Tongue (tissue), 2 donors: Measurements from ENCODE around the gene KCNMB4. TPM values are rescaled to one million over a fixed set of nuclear protein-coding genes. Genes with fewer than 3 reads are reported as not detected.

ENCODE experiments used
- DNase-seq: peaks from one replicate; pipeline ENCODE4 v3.0.0-alpha.2; 2015
- total RNA-seq: library from RNA; depleted of rRNA; stranded (reverse); fragments of >200 nt; gene quantifications from one replicate; pipeline ENCODE4 v1.2.3, GENCODE V29; 2014

Gene KCNMB4, protein sequence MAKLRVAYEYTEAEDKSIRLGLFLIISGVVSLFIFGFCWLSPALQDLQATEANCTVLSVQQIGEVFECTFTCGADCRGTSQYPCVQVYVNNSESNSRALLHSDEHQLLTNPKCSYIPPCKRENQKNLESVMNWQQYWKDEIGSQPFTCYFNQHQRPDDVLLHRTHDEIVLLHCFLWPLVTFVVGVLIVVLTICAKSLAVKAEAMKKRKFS
- 6.1 TPM for total RNA-seq

DNA sequence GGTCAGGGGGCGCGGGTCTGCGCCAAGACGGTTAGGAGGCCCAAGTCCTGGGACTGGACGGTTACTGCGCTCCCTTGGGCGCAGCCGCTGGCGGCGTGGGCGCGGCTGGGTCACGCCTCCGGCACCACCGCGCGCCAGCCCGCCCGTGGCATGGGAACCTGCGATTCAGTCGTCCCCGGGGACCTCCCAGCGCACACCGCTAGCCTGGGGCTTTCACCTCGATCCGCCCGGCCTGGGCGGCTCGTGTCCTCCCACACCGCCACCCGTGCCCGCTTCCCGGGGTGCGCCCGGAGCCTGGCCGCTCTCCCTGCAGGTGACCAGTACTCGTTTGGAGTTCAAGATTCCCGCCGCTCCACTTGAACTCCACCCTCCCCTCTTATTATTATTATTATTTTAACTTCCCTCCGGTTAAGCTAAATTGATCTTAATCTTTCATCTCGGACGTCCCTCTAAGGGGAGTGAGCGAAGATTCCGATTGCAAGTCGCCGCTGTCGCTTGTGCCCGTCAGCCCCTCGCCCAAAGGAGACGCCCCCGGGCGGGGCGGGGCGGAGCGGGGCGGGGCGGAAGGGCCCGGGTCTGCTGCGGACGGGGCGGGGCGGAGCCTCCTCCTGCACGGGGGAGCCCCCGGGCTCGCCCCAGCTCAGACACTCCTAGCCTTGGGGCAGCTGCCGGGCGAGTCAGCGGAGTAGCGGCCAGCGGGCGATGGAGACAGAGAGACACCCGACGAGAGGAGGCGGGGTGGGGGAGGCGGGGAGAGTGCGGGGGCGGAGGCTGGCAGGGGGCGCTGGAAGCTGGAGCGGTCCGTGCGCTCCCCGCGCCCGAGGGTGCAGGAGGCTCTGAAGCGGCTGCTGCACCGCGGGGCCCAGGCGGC lies at the start of gene KCNMB4:
Gene KCNMB4, plus strand, starts transcription at position 643 of the 871 bp plus-strand sequence. CDS start 445 bp downstream, outside the sequence.
- peak; percentile 89 for DNase-seq

DNA sequence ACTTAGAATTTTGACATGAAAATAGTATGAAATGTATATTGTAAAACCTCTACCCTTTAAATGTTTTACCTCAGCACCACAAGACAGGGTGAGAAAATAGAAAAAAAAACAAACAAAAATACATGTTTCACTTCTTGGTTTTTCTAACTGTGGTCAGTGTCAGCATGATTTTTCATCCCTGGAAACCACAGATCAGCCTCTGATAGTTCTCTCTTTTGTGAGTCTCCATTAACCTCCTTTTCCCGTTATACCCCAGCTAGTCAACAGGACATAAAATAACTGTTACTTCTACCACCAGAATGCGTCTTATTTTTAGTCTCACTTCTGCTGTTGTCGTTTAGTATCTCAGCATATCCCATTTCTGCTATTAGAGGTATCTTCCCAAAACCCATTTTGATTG lies 48.3 kb upstream of the KCNMB4 start:
- DNase-seq, result peak; percentile 2

DNA sequence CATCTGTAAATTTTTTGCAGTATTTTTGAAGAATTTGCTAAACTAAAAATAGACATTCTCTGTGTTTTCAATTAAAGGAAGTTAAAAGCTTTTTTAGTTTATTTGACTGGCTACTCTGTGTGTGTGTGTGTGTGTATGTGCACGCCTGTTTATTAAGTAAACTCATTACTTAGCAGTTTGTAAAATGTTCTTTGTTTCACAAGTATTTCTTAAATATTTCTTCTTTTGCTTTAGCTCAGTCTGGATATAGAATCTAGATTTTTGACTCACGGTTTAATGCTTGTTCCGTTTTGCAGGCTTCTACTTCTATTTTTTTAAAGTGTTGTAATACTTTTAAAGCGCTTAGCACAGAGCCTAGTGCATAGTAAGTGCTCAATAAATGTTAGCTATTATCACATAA lies 46.5 kb upstream of the KCNMB4 start:
- DNase-seq, result no peak

DNA sequence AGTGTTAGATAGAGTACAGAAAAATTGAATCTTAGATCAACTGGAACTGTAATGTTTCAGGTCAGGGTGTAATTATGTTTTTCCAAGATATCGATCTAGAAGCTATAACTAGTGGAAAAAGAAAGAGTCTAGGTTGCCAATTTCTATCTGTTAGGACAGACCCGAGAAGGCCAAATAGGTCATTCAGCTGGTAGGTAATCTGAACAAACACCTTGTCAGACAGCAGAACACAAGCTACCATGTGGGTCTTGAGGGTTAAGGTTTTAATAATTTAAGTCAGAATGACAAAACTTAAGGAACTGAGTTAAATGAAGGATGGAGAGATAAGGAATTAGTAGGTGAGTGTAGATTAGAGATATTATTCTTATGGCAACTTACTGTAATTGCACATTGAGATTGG lies 44.9 kb upstream of the KCNMB4 start:
- DNase-seq, result no peak

DNA sequence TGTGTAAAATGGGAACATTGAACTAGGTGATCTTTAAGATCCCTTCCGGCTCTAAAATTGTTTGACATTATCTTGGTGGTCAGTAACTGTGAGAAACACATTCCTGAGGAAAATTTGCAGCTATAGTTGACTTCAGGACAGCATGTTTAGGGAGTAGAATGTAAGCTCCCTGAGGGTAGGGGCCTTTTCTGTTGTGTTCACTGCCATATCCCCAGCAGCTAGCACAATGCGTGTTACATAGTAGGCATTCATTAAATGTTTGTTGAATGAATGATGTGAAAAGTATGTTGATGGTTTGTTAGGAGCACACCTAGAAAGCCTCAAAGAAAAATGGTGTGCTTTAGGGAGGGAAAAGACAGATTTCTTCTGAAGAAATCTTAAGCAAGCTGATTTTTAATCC lies 38.5 kb upstream of the KCNMB4 start:
- DNase-seq, result no peak

DNA sequence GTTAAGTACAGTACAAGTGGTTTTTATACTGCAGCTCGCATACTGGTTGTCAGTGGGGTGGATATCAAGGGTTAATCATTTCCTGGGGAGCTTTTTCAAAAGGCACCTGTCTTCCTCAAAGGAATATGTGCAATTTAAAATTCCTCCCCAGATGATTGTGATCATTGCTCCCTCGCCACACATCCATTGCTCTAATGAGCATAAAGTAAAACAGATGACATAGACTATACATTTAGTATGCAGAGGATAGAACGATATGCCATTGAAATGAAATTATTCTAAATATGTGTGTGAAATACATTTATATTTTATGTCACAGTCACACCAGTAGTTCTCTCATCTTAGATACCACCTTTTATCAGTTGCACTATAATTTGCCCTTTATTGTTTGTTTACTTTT lies 36.4 kb upstream of the KCNMB4 start:
- DNase-seq, result no peak

DNA sequence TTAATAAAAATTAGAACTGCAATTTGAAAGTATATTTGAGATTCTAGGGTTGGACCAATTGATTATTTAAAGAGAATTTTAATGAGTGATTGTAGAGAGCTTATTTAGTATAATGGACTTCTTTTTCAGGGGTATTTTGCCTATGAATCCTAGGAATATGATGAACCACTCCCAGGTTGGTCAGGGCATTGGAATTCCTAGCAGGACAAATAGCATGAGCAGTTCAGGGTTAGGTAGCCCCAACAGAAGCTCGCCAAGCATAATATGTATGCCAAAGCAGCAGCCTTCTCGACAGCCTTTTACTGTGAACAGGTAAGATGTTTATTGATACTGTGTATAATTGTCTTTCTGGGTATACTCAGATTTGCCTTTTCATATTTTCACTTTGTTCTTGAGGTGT lies 35.9 kb upstream of the KCNMB4 start:
- DNase-seq, result no peak

DNA sequence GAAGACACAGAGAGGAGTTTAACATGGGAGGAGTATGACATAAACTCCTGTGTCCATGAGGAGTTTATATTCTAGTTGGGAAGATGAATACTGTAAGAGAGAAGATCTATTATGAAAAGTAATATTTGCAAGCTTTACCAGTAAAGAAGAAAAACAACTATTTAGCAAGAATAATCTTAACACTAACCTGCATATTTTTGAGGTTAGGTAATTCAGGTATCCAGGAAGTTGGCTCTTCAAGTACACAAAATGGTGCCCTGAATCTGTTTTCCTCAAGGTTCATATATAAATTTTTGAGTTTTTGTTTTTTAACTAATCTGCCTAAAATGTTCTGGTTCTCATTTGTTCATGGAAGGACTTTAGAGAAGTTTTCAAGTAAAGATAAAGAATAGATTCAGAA lies 33.9 kb upstream of the KCNMB4 start:
- no peak for DNase-seq

DNA sequence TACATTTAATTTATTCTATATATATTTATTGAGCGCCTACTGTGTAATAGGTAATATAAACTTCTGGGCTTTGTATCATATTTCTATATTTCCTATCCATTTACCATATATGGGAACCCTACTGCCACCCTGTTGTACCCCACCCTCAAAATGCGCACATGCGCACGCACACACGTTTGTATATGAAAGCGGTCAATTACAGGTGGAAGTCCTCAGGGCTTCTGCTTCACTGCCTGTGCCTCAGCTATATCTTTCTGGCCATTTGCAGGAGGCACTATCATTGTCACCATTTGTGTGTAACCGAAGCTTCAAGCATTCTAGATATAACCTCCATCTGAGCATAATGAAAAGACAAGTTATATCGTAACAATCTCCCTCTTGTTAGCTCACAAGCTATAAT lies 31.3 kb upstream of the KCNMB4 start:
- no peak for DNase-seq

DNA sequence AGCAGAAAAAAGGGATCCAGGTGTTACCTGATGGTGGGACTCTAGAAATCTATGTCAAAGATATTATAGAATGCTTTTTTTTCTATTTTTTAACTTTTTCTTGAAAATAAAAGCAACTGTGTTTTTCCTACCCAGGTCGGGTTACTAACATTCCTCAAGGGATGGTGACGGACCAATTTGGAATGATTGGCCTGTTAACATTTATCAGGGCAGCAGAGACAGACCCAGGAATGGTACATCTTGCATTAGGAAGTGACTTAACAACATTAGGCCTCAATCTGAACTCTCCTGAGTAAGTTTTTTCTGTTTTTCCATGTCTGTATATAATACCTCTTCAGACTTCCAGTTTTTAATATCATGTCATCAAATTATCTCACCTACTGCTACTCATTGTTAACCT lies 27.6 kb upstream of the KCNMB4 start:
- no peak for DNase-seq

DNA sequence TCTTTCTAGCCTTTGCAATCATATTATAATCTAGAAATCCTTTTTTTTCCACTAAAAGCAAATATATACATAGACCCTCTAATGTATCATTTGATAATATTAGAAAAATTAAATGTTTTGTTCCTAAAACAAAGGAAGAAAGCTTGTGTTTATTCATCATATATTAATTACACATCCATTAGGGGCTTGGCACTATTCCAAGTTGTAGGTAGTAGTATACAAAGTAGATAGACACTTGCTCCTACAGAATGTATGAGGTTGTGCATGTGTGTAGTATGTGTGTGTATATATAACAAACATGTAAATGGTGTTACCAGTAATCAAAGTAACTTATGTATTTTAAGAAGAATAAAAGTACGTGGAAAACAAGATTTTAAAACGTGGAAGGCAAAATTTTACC lies 15.0 kb upstream of the KCNMB4 start:
- DNase-seq, result no peak

DNA sequence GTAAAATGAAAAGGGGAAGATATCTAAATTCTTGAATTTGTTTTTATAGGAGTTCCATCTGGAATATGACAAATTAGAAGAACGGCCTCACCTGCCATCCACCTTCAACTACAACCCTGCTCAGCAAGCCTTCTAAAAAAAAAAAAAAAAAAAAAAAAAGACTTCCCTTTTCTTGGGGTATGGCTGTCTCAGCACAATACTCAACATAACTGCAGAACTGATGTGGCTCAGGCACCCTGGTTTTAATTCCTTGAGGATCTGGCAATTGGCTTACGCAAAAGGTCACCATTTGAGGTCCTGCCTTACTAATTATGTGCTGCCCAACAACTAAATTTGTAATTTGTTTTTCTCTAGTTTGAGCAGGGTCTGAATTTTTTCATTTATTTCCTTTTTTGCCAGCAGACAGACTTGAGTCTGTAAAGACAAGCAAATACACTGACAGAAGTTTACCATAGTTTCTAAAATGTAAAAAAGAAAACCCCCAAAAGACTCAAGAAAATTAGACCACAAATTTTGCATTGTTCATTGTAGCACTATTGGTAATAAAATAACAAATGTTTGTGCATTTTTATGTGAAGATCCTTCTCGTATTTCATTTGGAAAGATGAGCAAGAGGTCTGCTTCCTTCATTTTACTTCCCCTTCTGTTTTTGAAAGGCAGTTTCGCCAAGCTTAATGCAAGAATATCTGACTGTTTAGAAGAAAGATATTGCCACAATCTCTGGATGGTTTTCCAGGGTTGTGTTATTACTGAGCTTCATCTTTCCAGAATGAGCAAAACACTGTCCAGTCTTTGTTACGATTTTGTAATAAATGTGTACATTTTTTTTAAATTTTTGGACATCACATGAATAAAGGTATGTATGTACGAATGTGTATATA lies 12.1 kb upstream of the KCNMB4 start:
- DNase-seq, result no peak

DNA sequence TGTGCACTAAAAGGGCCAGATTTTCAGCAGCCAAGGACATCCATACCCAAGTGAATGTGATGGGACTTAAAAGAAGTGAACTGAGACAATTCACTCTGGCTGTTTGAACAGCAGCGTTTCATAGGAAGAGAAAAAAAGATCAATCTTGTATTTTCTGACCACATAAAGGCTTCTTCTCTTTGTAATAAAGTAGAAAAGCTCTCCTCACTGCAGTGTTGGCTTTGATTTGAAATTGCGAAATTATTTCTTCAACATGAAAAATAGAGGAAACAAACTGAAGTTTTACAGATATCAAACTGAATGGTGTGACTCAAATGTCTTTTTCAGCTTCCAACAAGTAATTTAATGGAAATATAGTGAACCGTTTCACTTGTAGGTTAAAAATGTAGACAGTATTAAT lies 11.3 kb upstream of the KCNMB4 start:
- DNase-seq, result no peak

DNA sequence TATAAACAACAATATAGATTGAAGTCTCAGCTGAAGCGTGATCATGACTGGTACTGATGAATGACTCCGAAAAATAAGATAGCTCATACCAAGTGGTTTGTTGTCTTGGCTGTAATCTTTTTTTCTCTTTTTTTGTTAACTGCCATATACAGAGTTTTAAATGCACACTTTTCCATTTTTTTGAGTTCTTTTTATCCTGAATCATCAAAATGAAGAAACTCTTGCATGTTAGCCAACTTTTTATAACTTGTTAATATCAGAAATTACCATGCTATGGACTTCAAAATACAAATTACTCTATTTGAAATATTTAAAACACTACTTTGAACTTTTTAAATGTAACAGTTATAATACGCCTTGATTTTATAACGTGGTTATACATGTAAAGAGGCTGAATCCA lies 10.1 kb upstream of the KCNMB4 start:
- no peak for DNase-seq

DNA sequence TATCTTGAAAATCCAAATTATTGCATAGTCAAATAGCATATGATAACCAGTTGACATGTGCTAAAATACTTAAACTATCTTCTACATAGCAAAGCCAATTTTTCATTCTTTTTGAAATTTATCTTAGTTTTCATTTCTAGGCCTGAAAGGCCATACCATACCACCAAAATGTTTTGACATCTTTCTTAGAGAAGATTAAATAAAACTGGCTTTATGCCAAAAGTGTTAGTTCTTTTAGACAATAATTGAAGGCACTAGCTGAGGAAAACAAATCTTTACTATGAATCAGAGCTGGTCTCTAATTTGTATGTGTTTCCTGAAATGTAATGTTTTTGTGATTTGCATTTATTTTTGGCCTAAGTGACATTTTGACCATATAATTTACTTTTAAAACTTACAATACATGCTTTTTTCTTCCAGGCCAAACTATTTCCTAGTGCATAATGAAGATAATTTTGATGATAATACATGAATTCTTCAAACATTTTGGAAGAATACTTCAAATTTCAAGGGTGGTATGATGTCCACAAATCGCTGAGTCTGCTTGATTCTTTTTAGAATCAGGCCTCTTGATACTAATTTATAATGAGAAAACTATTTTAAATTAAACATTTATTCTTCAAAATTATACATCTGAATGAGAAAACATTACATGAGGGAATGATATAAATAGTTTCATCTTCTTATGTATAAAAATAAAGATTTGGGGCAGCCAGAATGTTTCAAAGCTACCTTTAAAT lies 6.5 kb upstream of the KCNMB4 start:
- no peak for DNase-seq

DNA sequence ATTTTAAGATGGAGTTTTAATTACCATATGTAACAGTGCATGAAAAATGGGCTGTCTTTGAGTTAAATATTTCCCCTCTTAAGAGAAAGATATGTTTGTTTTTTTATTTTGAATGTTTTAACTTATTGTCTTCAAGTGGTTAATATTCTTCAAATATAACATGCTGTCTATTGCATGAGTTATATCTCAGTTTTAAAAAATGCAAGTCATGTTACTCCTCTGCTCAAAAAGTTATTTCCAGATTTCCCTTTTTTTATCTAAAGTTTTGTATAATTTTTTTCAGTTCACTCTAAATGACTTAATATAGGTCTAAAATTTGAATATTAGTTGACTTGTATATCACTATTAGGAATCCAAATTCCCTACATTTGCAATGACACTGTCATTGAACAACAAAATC lies 5.9 kb upstream of the KCNMB4 start:
- DNase-seq, result no peak

DNA sequence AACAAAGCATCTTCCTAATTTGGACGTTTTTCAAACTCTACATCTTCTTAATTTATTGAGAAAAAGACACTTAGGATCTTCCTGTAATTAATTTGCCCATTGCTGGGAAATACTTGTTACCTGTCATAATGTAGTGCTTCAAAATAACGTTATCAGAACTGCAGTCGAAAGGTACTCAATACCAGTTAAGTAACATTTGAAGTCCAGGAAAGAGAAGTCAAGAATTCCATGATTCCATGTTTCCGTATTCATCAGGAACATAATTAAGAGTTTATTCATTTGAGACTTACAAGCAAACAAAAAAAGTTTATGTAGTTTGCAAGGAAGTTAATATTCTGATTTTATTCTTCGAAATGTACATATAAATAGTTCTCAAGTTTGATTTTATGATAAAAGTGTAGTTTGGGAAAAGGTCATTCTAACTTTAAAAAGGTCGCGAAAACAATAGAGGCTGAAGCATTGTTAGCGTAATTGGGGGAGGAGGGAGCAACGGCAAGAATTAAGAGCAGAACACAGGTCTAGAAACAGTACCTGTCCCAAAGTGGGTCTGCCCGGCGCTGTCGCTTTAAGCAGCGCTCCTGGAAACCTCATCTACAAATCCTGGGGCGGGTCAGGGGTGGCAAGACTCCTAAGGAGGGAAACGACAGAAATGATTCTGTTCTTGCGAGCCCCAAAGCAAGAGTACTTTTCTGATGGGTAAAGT lies 1.2 kb upstream of the KCNMB4 start:
- DNase-seq, result peak; percentile 16

DNA sequence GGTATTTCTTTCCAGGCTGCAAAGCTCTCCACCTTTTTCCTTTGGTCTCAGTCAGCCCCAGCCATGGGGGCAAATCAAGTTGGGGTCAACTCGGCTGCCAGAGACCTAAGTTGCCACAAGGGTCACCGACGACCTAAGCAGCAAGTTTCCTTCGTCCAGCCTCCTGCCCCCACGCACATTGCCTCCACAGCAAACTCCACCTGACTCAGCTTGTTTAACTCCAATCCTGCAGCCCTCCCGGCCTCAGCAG lies 767 bp upstream of the KCNMB4 start:
- DNase-seq, result no peak

DNA sequence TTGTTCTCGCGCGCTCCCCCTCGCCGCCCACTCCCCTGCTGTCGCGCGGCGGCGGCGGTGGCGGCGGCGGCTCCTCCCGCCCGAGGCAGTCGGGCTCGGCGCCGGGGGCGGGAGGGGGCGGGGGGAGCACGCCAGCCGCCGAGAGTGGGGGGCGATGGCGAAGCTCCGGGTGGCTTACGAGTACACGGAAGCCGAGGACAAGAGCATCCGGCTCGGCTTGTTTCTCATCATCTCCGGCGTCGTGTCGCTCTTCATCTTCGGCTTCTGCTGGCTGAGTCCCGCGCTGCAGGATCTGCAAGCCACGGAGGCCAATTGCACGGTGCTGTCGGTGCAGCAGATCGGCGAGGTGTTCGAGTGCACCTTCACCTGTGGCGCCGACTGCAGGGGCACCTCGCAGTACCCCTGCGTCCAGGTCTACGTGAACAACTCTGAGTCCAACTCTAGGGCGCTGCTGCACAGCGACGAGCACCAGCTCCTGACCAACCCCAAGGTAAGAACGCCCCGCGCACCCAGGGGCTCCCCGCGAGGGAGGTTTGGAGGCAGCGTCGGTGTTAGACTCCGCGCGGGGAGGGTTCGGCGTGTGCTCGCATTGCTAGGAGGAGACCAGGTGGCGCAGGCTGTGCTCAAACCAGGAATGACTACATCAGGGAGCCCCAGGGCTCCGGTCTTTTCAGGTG lies 629 bp downstream of the KCNMB4 start:
- DNase-seq, result peak; percentile 62

DNA sequence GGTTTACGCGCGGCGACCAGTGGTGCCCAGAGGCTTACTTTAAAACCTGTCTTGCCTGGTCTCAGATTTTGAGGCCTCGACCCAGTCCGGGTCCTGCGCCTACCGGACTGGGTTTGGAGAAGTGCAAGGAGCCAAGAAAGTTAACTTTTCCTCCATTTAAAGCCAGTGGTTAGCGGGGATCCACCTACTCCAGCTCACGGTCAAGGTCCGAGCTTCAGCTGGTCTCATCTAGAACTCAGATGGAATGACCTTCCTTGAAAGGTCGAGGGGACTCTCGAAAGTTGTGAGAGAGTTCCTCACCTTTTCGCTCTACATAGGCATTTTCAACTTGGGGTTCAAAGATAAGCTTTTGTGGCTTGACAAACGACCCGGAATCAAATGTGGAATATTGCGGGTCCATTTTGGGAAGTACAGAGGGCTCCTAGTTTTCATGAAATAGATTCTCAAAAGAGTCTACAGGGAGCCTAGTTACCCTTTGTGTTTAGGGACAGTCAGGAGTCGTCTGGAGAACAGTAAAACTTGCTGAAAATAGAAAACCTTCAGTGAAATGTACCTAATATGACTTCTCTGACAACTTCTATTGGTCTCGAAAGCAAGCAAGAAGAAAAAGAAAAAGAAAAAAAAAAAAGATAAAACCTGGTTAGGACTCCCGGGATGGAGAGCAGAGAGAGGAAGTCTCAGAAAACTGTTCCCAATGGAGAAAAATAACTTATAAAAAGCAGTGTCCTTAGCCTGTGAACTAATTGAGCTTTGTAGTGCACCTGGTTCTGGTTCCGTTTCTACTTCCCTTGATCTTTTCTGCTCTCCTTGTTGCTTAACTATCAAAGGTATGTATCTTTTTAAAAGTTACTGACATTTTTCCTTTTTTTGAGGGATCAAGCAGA lies 1.4 kb downstream of the KCNMB4 start:
- peak; percentile 51 for DNase-seq
